HG02642 (cell line): ENCODE data around the gene ANKRD11.
"Not testable (repeated sequence)": the region's sequence is repeated elsewhere in the genome, so short reads cannot be mapped to it uniquely, and the experiment has no call there.

Experiments
- ATAC-seq: cut with Tn5 transposase; IDR thresholded peaks from one replicate; pipeline ENCODE4 v1.9.1; 2021; ENCODE audit warnings: mild to moderate bottlenecking; ENCODE audit not compliant: unreplicated experiment, poor library complexity

Gene ANKRD11

GRCh38 chr16:89261691-89262563, 228.4 kb downstream of the ANKRD11 start:
- ATAC-seq, result no peak

DNA sequence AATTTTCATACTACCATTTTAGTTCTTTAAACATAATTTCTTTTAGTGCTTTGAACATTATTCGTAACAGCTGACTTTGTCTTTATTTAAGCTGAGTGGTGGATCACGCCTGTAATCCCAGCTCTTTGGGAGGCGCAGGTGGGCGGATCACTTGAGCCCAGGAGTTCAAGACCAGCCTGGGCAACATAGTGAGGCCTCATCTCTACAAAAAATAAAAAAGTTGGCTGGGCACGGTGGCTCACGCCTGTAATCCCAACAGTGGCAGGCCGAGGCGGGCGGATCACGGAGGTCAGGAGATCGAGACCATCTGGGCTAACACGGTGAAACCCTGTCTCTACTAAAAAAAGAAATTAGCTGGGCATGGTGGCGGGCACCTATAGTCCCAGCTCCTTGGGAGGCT, 230.5 kb downstream of the ANKRD11 start:
- not testable (repeated sequence) for ATAC-seq

DNA sequence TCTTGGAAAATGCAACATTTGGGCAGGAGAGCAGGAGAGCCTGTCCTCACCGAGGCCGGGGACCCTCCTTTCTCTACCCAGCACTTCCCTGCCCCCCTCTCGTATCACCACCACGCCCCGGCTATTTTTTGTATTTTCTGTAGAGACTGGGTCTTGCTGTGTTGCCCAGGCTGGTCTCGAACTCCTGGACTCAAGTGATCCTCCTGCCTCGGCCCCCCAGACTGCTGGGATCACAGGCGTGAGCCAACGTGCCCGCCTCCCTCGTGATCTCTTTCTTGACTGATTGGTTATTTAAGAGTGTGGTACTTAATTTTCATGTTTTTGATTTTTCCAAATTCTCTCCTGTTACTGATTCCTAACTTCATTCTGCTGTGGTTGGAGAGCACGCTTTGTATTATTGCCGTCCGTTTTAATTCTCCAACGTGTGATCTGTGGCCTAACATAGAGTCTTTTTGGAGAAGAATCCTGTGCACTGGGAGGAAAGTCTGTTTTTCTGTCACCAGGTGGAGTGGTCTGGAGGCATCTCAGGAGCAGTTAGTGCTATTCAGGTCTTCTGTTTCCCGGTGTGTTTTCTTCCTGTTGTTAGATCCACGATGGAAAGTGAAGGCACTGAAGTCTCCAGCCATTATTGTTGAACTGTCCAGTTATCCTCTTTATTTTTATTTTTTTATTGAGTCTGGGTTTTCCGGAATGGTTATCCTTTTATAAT, 232.4 kb downstream of the ANKRD11 start:
- no peak for ATAC-seq

GRCh38 chr16:89257281-89257731, 233.1 kb downstream of the ANKRD11 start:
- no peak for ATAC-seq

DNA sequence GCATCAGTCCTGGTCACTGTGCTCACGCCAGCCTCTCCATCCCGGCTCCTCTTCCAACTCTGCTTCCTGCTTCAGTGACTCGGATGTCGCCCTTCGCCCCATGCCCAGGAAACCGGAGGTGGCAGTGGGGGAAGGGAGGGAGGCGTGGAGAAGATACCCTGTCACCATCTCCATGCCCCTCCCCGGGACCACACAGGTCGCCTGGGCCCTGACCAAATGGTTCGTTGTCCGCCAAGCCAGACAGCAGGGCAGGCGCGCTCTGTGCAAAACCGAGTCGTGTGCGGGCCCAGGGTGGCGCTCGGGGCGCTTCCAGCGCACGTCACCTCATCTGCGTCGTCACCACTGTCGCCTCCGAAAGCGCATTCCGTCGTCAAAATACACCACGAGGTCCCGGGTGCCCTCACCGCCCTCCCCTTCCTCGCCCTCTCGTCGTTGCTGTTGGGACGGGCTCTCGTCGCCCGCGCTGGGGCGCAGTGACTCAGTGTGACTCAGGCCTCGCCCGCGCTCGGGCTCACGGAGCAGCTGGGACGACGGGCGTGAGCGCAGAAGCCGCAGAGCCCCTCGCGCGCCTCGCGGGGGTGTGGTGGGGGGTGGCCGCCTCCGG, 233.6 kb downstream of the ANKRD11 start:
- ATAC-seq, result no peak

GRCh38 chr16:89253548-89254287, 236.6 kb downstream of the ANKRD11 start:
- no peak for ATAC-seq

- no peak for ATAC-seq
Observed at GRCh38 chr16:89248196-89248982, 242.0 kb downstream of the ANKRD11 start.

DNA sequence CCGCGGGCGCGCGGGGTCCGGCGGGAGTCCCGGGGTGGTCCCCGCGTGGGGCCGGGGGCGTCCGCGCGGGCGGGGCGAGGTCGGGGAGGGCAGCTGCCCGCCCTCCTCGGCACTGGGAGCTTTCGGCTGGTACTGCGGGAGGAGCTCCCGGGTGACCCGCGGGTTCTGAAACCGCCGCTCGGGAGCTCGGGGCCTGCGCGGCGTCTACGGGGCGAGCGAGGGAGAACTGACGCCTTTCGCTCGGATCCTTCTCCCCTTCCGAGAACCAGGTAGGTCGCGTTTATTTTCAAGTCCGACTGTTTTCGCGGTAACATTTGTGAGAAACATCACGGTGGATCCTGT, 242.7 kb downstream of the ANKRD11 start:
- not testable (repeated sequence) for ATAC-seq

DNA sequence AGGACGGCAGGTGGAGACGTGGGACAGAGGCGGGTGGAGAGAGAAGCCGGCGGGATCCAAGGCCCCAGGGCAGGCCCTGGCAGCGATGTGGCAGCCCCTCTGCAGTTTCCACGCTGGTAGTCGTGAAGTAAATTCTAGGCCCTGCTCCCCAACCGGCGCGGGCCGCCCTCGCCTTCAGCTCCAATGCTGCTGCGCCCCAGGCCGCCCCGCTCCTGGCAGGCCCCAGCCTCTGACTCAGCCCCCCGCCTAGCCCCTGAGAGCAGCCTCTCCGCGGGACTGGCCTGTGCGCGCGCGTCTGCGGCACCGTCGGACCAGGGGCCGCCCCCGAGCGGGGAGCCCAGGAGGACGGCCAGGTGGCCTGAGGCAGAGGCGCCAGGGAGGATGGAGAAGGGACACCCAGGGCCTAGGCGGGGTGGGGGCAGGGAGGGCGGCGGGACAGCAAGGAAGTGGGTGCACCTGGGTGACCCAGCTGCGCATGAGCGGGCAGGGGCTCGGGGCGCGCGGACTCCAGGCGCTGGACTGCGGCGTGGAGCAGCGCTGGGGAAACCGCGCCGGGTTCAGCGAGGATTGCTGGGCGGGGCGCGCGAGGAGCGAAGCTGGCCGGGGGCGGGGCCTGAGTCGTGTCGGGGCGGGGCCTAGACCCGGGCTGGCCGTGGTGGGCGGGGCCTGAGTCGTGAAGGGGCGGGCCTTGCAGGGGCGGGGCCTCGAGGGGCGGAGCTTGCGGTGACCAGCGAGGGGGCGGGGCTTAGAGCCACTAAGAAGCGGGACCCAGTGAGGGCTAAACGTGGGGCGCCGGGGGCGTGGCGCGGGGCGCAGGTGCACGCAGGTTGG, 243.2 kb downstream of the ANKRD11 start:
- ATAC-seq, result peak; percentile 79

DNA sequence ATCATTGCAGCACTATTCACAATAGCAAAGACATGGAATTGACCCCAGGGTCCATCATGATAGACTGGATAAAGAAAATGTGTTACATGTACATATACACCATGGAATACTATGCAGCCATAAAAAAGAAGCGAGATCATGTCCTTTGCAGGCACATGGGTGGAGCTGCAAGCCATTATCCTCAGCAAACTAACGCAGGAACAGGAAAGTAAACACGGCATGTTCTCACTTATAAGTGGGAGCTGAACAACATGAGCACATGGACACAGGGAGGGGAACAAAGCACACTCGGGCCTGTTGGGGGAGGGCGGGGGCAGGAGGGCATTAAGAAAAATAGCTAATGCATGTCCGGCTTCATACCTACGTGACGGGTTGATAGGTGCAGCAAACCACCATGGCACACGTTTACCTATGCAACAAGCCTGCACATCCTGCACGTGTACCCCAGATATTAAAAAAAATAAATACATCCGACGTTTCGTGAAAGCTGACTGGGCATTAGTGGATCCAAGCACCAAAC, 243.9 kb downstream of the ANKRD11 start:
- no peak for ATAC-seq

GRCh38 chr16:89244754-89245153, 245.6 kb downstream of the ANKRD11 start:
- no peak for ATAC-seq

- not testable (repeated sequence) for ATAC-seq
Observed at GRCh38 chr16:89244264-89244663, 246.1 kb downstream of the ANKRD11 start.

DNA sequence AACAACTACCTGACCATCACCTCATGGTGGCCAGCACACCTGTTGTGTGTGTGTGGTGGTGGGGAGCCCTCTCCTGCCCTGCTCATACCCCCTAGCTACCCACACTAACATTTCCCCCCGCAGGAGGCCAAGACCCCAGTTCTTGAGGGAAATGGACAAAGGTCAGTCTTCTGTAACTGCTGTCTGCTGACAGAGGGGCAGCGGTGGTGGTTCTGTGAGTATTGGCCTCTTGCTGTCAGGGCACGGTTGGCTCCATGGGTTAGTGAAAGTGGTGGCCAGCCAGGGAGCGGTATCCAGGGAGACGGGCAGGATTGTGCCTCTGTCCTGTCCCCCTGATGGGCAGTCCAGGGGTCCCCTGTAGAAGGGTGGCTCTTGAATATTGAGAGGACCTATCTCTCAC, 246.7 kb downstream of the ANKRD11 start:
- no peak for ATAC-seq

DNA sequence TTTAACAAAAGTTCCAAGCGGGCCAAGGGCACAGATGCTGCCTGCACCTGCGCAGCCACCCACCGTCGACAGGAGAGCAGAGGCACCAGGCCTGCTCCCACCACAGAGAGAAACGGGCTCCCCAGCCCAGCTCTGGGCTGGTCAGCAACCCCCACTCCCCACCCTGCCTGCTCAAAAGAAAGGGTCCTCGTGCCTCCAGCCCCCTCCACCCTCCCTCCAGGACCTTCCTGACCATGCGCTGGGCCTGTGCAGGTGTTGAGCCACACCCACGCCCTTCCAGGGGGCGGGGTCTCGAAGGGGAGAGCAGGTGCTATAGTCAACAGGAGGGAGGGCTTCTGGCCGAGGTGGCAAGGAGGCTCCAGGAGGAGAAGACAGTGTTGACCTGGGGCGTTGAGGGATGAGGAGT, 247.6 kb downstream of the ANKRD11 start:
- ATAC-seq, result no peak

DNA sequence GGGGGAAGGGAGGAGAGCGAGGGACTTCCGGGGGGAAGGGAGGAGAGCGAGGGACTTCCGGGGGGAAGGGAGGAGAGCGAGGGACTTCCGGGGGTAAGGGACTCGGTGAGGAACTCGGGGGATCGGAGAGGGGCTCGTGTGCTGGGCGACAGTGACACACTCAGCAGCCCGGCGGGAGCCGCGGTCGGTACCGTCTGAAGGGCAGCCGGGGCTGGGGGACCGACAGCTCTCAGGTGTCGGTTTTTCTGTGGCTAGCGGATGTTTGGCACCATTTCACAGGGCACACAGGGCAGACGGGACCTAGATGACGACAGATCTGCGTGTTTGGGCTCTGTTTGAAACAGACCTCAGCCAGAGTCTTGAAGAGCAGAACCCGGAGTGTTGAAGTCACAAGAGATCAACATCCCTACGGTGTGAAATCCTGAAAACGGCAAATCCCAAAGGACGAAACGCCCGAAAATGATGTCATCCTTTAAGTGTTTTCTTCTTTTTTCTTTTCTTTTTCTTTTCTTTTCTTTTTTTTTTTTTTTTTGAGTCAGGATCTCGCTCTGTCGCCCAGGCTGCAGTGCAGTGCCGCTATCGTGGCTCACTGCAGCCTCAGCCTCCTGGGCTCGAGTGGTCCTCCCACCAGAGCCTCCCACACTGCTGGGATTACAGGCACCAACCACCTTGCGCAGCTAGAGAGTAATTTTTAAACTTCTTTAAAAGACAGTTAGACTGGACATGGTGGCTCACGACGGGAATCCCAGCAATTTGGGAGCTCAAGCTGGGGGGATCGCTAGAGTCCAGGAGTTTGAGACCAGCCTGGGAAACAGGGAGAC, 249.0 kb downstream of the ANKRD11 start:
- peak; percentile 64 for ATAC-seq

- ATAC-seq, result no peak
Observed at GRCh38 chr16:89237733-89238132, 252.6 kb downstream of the ANKRD11 start.

DNA sequence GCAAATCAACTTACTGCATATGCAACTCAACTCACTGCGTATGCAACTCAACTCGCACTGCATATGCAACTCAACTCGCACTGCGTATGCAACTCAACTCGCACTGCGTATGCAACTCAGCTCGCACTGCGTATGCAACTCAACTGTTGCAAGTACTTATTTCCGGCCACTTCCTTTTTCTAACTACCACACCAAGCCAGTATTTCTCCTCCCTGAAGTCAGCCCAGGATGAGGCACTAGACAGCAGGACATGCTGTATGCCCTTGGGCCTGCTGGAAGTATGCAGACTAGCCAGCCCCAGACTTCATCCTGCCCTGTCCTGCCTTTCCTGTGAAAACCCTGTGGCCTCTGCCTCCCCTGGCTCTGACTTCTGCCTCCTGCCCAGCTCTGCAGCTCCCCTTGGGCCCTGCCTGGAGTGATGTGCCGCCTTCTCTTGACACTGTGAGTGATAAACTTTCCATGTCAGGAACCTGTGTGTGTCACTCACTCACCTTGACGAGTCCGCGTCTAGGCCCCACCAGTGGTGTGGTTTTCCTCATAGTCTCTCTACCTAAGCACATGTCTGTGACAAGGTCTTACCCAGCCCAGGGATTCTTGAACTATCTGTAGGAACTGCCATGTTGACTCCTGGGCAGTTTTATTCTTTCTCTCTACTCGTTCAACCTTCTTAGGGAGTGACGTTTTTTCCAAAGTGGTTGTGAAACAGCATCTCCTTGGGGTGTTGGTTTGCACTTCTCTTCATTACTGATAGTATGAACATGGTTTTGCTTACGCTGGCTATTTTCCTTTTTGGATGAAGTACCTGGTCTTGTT, 256.5 kb downstream of the ANKRD11 start:
- no peak for ATAC-seq
